Fibroblast of lung (primary cell): ENCODE measurements around the gene NLRC3. TPM values are rescaled to one million over a fixed set of nuclear protein-coding genes. Genes with fewer than 3 reads are reported as not detected.

ENCODE experiments used
- DNase-seq, 2 donors: peaks; one replicate each; pipeline versions ENCODE4 v3.0.0 to v3.0.0-alpha.2; 2010; ENCODE audit warnings: low read depth in 2 of 2
- H2AFZ ChIP-seq: 2 replicates; pipeline ENCODE4 v1.5.1; 2012; ENCODE audit warnings: low read length, control low read depth, inconsistent platforms
- H3K27ac ChIP-seq: 2 replicates; pipeline ENCODE4 v1.5.1; 2011; ENCODE audit warnings: low read length, control low read depth; ENCODE audit not compliant: insufficient read depth
- H3K27me3 ChIP-seq: 2 replicates; pipeline ENCODE4 v1.5.1; 2011; ENCODE audit warnings: mild to moderate bottlenecking, low read length; ENCODE audit not compliant: control insufficient read depth, insufficient read depth
- H3K36me3 ChIP-seq: 2 replicates; pipeline ENCODE4 v1.5.1; 2011; ENCODE audit warnings: low read length; ENCODE audit not compliant: control insufficient read depth, insufficient read depth
- H3K4me1 ChIP-seq: 2 replicates; pipeline ENCODE4 v1.5.1; 2011; ENCODE audit warnings: low read length; ENCODE audit not compliant: control insufficient read depth, insufficient read depth; ENCODE audit errors: extremely low read depth
- H3K4me2 ChIP-seq: 2 replicates; pipeline ENCODE4 v1.5.1; 2011; ENCODE audit warnings: low read length, control low read depth; ENCODE audit not compliant: insufficient read depth; ENCODE audit errors: extremely low read depth
- H3K4me3 ChIP-seq, 4 experiments: fragments of 200-600 bp in 1 of 4; sonication (generic) in 1 of 4; replicated peaks in 1 of 4; 2 replicates each; pipeline ENCODE4 v1.5.1; 2011 to 2016; ENCODE audit warnings: low read length in 4 of 4, low read depth in 3 of 4, mild to moderate bottlenecking in 3 of 4, control low read depth in 2 of 4, inconsistent platforms in 1 of 4, mixed read lengths in 1 of 4; ENCODE audit not compliant: insufficient read depth in 1 of 4; ENCODE audit errors: control extremely low read depth in 1 of 4
- H3K79me2 ChIP-seq: 2 replicates; pipeline ENCODE4 v1.5.1; 2012; ENCODE audit warnings: mild to moderate bottlenecking, low read length, inconsistent platforms; ENCODE audit not compliant: control insufficient read depth, insufficient read depth
- H3K9ac ChIP-seq: 2 replicates; pipeline ENCODE4 v1.5.1; 2011; ENCODE audit warnings: mild to moderate bottlenecking, low read length, control low read depth; ENCODE audit not compliant: insufficient read depth
- H3K9me3 ChIP-seq: 2 replicates; pipeline ENCODE4 v1.5.1; 2012; ENCODE audit warnings: low read depth, low read length; ENCODE audit not compliant: control insufficient read depth, insufficient read depth
- H4K20me1 ChIP-seq: 2 replicates; pipeline ENCODE4 v1.5.1; 2011; ENCODE audit warnings: low read length; ENCODE audit not compliant: control insufficient read depth, insufficient read depth; ENCODE audit errors: extremely low read depth
- EZH2 ChIP-seq: IDR thresholded peaks from 2 replicates; pipeline ENCODE4 v1.5.1; 2012; ENCODE audit warnings: low read length, control low read depth, mild to moderate bottlenecking; ENCODE audit errors: missing control alignments
- polyA plus RNA-seq, 2 donors: library from polyadenylated mRNA; depleted of rRNA in 1 of 2; stranded (reverse) in 1 of 2; unstranded in 1 of 2; fragments of >200 nt; gene quantifications; 2 replicates each; pipeline ENCODE4 v1.2.1, GENCODE V29; 2011 to 2012; ENCODE audit warnings: missing spikeins in 1 of 2
- total RNA-seq: library from RNA; depleted of rRNA; stranded (reverse); fragments of >200 nt; gene quantifications from 2 replicates; pipeline ENCODE4 v1.2.1, GENCODE V29; 2014
- TF ChIP-seq, protein P1 (sequence below), 2 donors: IDR thresholded peaks in 1 of 2; conservative IDR thresholded peaks in 1 of 2; 1 replicate in 1 of 2; 2 replicates in 1 of 2; pipeline ENCODE4 v1.5.1; 2011 to 2012; ENCODE audit warnings: low read length in 2 of 2, control low read depth in 1 of 2, inconsistent platforms in 1 of 2, low read depth in 1 of 2, mild to moderate bottlenecking in 1 of 2

The NLRC3 gene
- total and polyA plus RNA-seq, 2 donors (not counting 1 experiment from before 2014, with no cell fraction given), result 0.17 TPM; not detected in 1

GRCh38 chr16:3520841-3521240 is 56.4 kb downstream of the NLRC3 start:
- H3K36me3 ChIP-seq, result no peaks in the 10 kb centered on the region

DNA sequence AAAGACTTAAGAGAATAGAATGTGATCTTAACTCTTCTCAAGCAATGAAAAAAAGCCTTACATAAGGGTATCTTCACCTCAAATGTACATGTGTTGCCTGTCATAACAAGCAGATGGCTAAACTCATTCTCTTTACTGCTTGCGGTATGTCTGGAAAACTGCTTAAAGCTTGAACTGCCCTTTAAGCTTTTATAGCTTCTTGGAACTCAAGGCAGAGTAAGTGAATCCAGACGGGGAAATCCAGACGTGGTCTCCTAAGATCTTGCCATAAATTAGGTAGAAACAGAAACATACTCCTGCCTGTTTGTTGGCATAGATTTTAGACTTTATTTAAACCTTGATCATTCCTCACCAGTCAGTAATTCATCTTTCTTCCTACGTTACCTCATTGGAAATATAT is 56.8 kb downstream of the NLRC3 start:
- Histone ChIP-seq H2AFZ (no peak overlapping the region), H3K9ac (no peak overlapping the region), H3K4me1 (no peaks in the 10 kb centered on the region), H3K36me3 (no peaks in the 10 kb centered on the region), H3K79me2 (no peaks in the 10 kb centered on the region), H3K27ac (no peak overlapping the region), H4K20me1 (no peaks in the 10 kb centered on the region), H3K9me3 (no peaks in the 10 kb centered on the region), H3K4me2 (no peak overlapping the region), H3K4me3 (no peak overlapping the region), H3K27me3 (no peaks in the 10 kb centered on the region)
- TF ChIP-seq EZH2, result no peak
- TF ChIP-seq, protein P1, sequence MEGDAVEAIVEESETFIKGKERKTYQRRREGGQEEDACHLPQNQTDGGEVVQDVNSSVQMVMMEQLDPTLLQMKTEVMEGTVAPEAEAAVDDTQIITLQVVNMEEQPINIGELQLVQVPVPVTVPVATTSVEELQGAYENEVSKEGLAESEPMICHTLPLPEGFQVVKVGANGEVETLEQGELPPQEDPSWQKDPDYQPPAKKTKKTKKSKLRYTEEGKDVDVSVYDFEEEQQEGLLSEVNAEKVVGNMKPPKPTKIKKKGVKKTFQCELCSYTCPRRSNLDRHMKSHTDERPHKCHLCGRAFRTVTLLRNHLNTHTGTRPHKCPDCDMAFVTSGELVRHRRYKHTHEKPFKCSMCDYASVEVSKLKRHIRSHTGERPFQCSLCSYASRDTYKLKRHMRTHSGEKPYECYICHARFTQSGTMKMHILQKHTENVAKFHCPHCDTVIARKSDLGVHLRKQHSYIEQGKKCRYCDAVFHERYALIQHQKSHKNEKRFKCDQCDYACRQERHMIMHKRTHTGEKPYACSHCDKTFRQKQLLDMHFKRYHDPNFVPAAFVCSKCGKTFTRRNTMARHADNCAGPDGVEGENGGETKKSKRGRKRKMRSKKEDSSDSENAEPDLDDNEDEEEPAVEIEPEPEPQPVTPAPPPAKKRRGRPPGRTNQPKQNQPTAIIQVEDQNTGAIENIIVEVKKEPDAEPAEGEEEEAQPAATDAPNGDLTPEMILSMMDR (conservative IDR thresholded peaks at IDR 0.05 in 1 of 2, IDR thresholded peaks at IDR 0.05 in 1 of 2; ENCODE audit: low read depth in 1 of 2, low read length in 2 of 2), result no peak
- peak; percentile 11 to 13 for DNase-seq

More at GRCh38 chr16:3520841-3521240, 56.4 kb downstream of the NLRC3 start:
- Histone ChIP-seq H3K27me3 (no peaks in the 10 kb centered on the region), H3K4me1 (no peaks in the 10 kb centered on the region), H2AFZ (no peak overlapping the region), H3K4me3 (no peak overlapping the region), H4K20me1 (no peaks in the 10 kb centered on the region), H3K9me3 (no peaks in the 10 kb centered on the region), H3K9ac (no peak overlapping the region), H3K4me2 (no peak overlapping the region), H3K27ac (no peak overlapping the region), H3K79me2 (no peaks in the 10 kb centered on the region)
- no peak for TF ChIP-seq EZH2
- TF ChIP-seq, protein P1 (conservative IDR thresholded peaks at IDR 0.05 in 1 of 2, IDR thresholded peaks at IDR 0.05 in 1 of 2; ENCODE audit: low read depth in 1 of 2, low read length in 2 of 2), result no peak
- DNase-seq, result no peak

GRCh38 chr16:3519581-3519980 is 57.6 kb downstream of the NLRC3 start:
- Histone ChIP-seq H3K27me3 (no peaks in the 10 kb centered on the region), H3K9me3 (no peaks in the 10 kb centered on the region), H3K4me2 (no peak overlapping the region), H3K79me2 (no peaks in the 10 kb centered on the region), H4K20me1 (no peaks in the 10 kb centered on the region), H3K4me1 (peaks cover 3% of the 10 kb centered on the region), H3K4me3 (no peak overlapping the region), H3K36me3 (no peaks in the 10 kb centered on the region), H2AFZ (no peak overlapping the region), H3K27ac (no peak overlapping the region), H3K9ac (no peak overlapping the region)
- DNase-seq, result no peak
- TF ChIP-seq, protein P1 (conservative IDR thresholded peaks at IDR 0.05 in 1 of 2, IDR thresholded peaks at IDR 0.05 in 1 of 2; ENCODE audit: low read depth in 1 of 2, low read length in 2 of 2), result no peak
- TF ChIP-seq EZH2, result no peak
